ENCODE results near the gene COL2A1.

COL2A1 gene

GRCh38 chr12:48029491-48030172 is 25.4 kb upstream of the COL2A1 start:
- no peak for DNase-seq

GRCh38 chr12:48028541-48029431 is 24.5 kb upstream of the COL2A1 start:
- DNase-seq = no peak

GRCh38 chr12:48027183-48028002 is 23.1 kb upstream of the COL2A1 start:
- DNase-seq = no peak

- DNase-seq = no peak
Observed at GRCh38 chr12:48026060-48026827, 22.0 kb upstream of the COL2A1 start.

- DNase-seq = no peak
Observed at GRCh38 chr12:48025281-48025680, 21.0 kb upstream of the COL2A1 start.

GRCh38 chr12:48024735-48025134 is 20.5 kb upstream of the COL2A1 start:
- no peak for DNase-seq

- DNase-seq = no peak
Observed at GRCh38 chr12:48023386-48023785, 19.1 kb upstream of the COL2A1 start.

GRCh38 chr12:48022676-48023385 is 18.6 kb upstream of the COL2A1 start:
- no peak for DNase-seq

GRCh38 chr12:48022180-48022521 is 17.9 kb upstream of the COL2A1 start:
- DNase-seq = no peak

- no peak for DNase-seq
Observed at GRCh38 chr12:48021485-48022179, 17.4 kb upstream of the COL2A1 start.

- no peak for DNase-seq
Observed at GRCh38 chr12:48019639-48020265, 15.5 kb upstream of the COL2A1 start.

- DNase-seq = no peak
Observed at GRCh38 chr12:48018618-48018995, 14.3 kb upstream of the COL2A1 start.

GRCh38 chr12:48017921-48018617 is 13.8 kb upstream of the COL2A1 start:
- DNase-seq = no peak

- DNase-seq = no peak
Observed at GRCh38 chr12:48017496-48017895, 13.2 kb upstream of the COL2A1 start.

- no peak for DNase-seq
Observed at GRCh38 chr12:48016373-48017020, 12.2 kb upstream of the COL2A1 start.

GRCh38 chr12:48015954-48016353 is 11.7 kb upstream of the COL2A1 start:
- DNase-seq = no peak

GRCh38 chr12:48015129-48015528 is 10.9 kb upstream of the COL2A1 start:
- no peak for DNase-seq

- DNase-seq = no peak
Observed at GRCh38 chr12:48013287-48013686, 9.0 kb upstream of the COL2A1 start.

- no peak for DNase-seq
Observed at GRCh38 chr12:48012070-48012469, 7.8 kb upstream of the COL2A1 start.

Measured in hematopoietic multipotent progenitor cell treated with erythropoietin and hydrocortisone succinate and interleukin-3 and kit ligand, for 6 days (in vitro differentiated cells).